HG02798 (cell line): ENCODE data around the gene C4orf50.
"Not testable (repeated sequence)": the region's sequence is repeated elsewhere in the genome, so short reads cannot be mapped to it uniquely, and the experiment has no call there.

Experiments used
- ATAC-seq: cut with Tn5 transposase; IDR thresholded peaks from one replicate; pipeline ENCODE4 v1.9.1; 2021; ENCODE audit warnings: mild to moderate bottlenecking; ENCODE audit not compliant: unreplicated experiment, poor library complexity

The C4orf50 gene

GRCh38 chr4:5877392-5877791 lies 140.8 kb downstream of the C4orf50 start:
- ATAC-seq, result no peak

- no peak for ATAC-seq
Observed at GRCh38 chr4:5874811-5875449, 143.3 kb downstream of the C4orf50 start.

- ATAC-seq, result no peak
Observed at GRCh38 chr4:5870701-5871100, 147.5 kb downstream of the C4orf50 start.

GRCh38 chr4:5869966-5870619 lies 148.1 kb downstream of the C4orf50 start:
- ATAC-seq, result no peak

- ATAC-seq, result no peak
Observed at GRCh38 chr4:5867866-5868265, 150.4 kb downstream of the C4orf50 start.

- ATAC-seq, result no peak
Observed at GRCh38 chr4:5866841-5867813, 151.1 kb downstream of the C4orf50 start.

GRCh38 chr4:5865896-5866599 lies 152.2 kb downstream of the C4orf50 start:
- no peak for ATAC-seq

- no peak for ATAC-seq
Observed at GRCh38 chr4:5863461-5864113, 154.6 kb downstream of the C4orf50 start.

GRCh38 chr4:5858020-5858769 lies 160.0 kb downstream of the C4orf50 start:
- no peak for ATAC-seq

GRCh38 chr4:5857199-5857598 lies 161.0 kb downstream of the C4orf50 start:
- ATAC-seq, result no peak

GRCh38 chr4:5856362-5856761 lies 161.9 kb downstream of the C4orf50 start:
- not testable (repeated sequence) for ATAC-seq

- ATAC-seq, result no peak
Observed at GRCh38 chr4:5854929-5855328, 163.3 kb downstream of the C4orf50 start.

- no peak for ATAC-seq
Observed at GRCh38 chr4:5852523-5853202, 165.6 kb downstream of the C4orf50 start.

- ATAC-seq, result no peak
Observed at GRCh38 chr4:5851637-5852301, 166.5 kb downstream of the C4orf50 start.
